ENCODE data around the gene PLPPR3. TPM values are rescaled to one million over a fixed set of nuclear protein-coding genes. Genes with fewer than 3 reads are reported as not detected.

PLPPR3 gene
- 239 and 275 TPM in 2 replicates for polyA plus RNA-seq
- polyA minus RNA-seq, result 261 and 333 TPM in 2 replicates

GRCh38 chr19:821825-822503, at the start of gene PLPPR3:
PLPPR3 (minus strand) TSS chr19:821955; CDS start chr19:821559, 396 bp downstream.
- TF ChIP-seq REST (IDR thresholded peaks at IDR 0.05; ENCODE audit: borderline replicate concordance) (no peak), POLR2AphosphoS5 (IDR thresholded peaks at IDR 0.05) (peak; percentile 40)
- Histone ChIP-seq H3K4me3 (ENCODE audit: low read length) (peak within 1 kb of the TSS; percentile 75), H3K9me2 (ENCODE audit: insufficient read depth, low read length) (no peaks in the 10 kb centered on the region), H3K4me2 (ENCODE audit: low read length) (no peak within 1 kb of the TSS), H3K36me3 (ENCODE audit: insufficient read depth, low read length) (no peaks in the 10 kb centered on the region), H3K79me2 (replicated peaks; ENCODE audit: insufficient read depth, low read length) (peaks cover 42% of the 10 kb centered on the region), H2AFZ (ENCODE audit: low read depth, low read length) (peak within 1 kb of the TSS; percentile 27), H3K9me3 (ENCODE audit: low read length) (no peaks in the 10 kb centered on the region), H3F3A (ENCODE audit: insufficient read depth, low read length, poor library complexity, severe bottlenecking) (no peaks in the 10 kb centered on the region), H3K27ac (ENCODE audit: low read length) (peak within 1 kb of the TSS; percentile 90), H4K20me1 (ENCODE audit: insufficient read depth) (no peaks in the 10 kb centered on the region), H3K27me3 (ENCODE audit: insufficient read depth, low read depth, low read length) (no peaks in the 10 kb centered on the region), H3K9ac (ENCODE audit: low read length) (peak within 1 kb of the TSS; percentile 88)

GRCh38 chr19:870963-871401, 49.2 kb upstream of the PLPPR3 start:
- no peaks in the 10 kb centered on the region for H3F3A ChIP-seq (ENCODE audit: insufficient read depth, low read length, poor library complexity, severe bottlenecking)
- no peak overlapping the region for H3K27ac ChIP-seq (ENCODE audit: low read length)
- H3K9me3 ChIP-seq (ENCODE audit: low read length), result no peaks in the 10 kb centered on the region
- H4K20me1 ChIP-seq (ENCODE audit: insufficient read depth), result no peaks in the 10 kb centered on the region
- no peaks in the 10 kb centered on the region for H3K27me3 ChIP-seq (ENCODE audit: insufficient read depth, low read depth, low read length)
- H3K4me3 ChIP-seq (ENCODE audit: low read length), result no peak overlapping the region
- H3K36me3 ChIP-seq (ENCODE audit: insufficient read depth, low read length), result no peaks in the 10 kb centered on the region
- H3K79me2 ChIP-seq (replicated peaks; ENCODE audit: insufficient read depth, low read length), result no peaks in the 10 kb centered on the region
- no peaks in the 10 kb centered on the region for H3K9me2 ChIP-seq (ENCODE audit: insufficient read depth, low read length)
- H2AFZ ChIP-seq (ENCODE audit: low read depth, low read length), result no peak overlapping the region
- no peak overlapping the region for H3K4me2 ChIP-seq (ENCODE audit: low read length)
- no peak for TF ChIP-seq CTCF (IDR thresholded peaks at IDR 0.05; ENCODE audit: poor library complexity, severe bottlenecking)
- no peak for TF ChIP-seq RAD21 (conservative IDR thresholded peaks at IDR 0.05)
- TF ChIP-seq TAF1 (IDR thresholded peaks at IDR 0.05; ENCODE audit: low read depth), result no peak
- TF ChIP-seq MXI1 (conservative IDR thresholded peaks at IDR 0.05; ENCODE audit: poor library complexity, severe bottlenecking), result no peak
- TF ChIP-seq REST (IDR thresholded peaks at IDR 0.05; ENCODE audit: borderline replicate concordance), result no peak
- no peak for TF ChIP-seq EZH2 (IDR thresholded peaks at IDR 0.05; ENCODE audit: borderline replicate concordance, insufficient read depth, low read length, poor library complexity, severe bottlenecking)
- TF ChIP-seq EP300 (conservative IDR thresholded peaks at IDR 0.05; ENCODE audit: poor library complexity, severe bottlenecking), result no peak
- TF ChIP-seq POLR2AphosphoS5 (IDR thresholded peaks at IDR 0.05), result no peak
- TF ChIP-seq SMC3 (conservative IDR thresholded peaks at IDR 0.05; ENCODE audit: poor library complexity), result no peak
- no peak overlapping the region for H3K9ac ChIP-seq (ENCODE audit: low read length)
